Stimulated activated CD4-positive, alpha-beta T cell treated with anti-CD3 and anti-CD28 coated beads, Interleukin-12 subunit alpha, Interleukin-12 subunit beta, amount 100 ng/mL, for 48 hours (primary cell): ENCODE data around the gene EVL.

Experiments used
- DNase-seq, 3 donors: peaks; one replicate each; pipeline ENCODE4 v3.0.0-alpha.2; 2020; ENCODE audit warnings: low read depth in 2 of 3, low spot score in 1 of 3

EVL gene

DNA sequence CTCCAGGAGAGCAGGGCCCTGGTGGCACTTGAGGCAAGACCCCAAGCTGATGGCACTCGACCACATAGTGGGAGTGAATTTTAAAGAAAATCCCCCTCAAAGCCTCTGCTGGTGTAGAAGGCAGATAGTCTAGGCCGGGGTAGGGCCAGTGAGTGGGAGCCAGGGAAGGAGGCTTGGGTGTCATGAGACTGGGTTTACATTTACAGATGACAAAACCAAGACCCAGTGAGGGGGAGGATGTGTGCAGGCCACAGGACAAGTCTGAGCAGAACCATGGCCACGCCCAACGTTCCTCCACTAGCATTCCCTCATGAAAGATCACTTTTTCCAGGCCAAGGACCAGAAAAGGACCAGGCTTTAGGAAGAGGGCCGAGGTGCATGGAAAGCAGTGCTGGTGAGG, 42.0 kb downstream of the EVL start:
- no peak for DNase-seq

DNA sequence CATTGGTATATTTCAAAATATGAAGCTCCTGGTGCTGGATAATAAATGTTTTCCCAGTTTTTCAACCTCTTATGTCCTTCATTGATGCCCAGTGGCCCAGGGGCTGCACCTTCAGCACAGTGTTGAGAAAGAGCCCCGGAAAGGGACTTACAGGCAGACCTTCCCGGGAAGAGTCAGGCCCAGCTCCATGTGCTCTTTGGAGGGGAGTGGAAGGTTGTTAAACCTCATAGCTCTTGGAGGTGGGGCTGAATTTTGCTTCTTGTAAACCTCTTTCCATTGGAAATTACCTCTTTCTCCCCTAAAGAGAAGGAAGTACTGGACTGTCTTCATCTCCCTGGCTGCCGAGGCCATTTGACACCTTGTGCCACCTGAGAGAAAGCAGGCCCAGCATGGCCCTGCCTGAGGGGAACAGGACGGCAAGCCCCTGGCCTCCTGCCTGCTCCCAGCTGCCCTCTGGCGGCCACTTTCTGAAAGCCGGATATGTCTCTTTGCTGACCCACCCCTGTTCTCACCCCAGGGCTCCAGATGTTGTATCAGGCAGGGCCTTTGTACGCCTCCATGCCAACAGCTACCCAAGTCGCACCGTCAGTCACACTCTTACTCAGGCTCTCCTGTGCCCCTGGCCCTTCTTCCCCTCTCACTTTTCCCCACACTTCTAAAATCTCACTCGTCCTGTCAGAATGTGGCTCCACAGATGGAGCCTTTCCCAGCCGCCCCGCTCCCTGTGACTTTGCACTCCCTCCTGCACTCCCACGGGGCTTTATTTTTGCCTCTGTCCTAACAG, 43.0 kb downstream of the EVL start:
- DNase-seq = peak; percentile 83 to 90 (median 83)

DNA sequence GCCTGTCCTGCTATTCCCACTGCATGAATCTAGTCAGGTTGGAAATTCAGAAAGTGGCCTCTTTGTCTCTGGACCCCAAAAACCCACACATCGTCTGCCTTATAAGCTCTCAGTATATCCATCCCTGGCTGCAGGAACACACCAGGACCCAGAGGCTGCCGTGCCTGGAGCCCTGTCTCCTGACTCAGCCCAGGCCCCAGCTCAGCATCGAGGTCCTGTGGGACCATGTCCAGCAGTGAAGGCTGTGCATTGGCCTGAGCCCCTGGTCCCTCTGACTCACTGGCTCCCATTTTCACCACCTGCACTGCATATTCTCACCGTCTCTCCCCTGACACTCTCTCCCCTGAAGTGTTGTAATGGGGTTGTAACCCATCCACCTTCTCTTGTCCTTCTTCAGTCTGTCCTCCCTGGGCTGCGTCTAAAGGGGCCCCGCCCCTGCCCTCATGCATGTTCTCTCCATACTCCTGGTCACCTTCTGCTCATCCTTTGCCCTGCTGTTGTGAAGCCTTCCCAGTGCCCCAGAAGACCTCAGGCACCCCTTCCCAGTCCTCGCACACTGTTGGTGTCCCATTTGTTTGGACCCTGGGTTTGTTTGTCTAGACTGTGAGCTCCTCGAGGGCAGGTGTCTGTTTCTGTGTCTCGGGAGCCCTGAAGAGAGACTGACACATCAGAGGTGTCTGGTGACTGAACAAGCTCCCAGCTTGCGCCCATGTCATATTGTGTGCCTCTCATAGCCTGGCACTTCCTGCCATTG, 43.8 kb downstream of the EVL start:
- DNase-seq = no peak

DNA sequence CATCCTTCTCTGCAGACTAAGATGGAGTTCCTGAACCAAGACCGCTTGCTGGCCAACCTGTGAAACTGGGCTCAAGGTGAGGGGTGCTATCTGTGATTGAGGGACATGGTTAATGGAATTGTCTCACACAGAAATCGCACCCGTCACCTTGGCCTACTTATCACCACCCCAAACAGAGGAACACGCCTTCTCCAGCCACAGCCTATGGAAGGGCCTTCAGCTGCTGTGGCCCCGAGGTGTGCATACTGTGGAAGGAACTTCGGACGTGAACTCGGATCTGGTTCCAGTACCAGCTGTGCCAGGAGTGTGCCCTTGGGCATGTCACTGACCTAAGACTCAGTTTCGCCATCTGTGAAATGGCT, 44.4 kb downstream of the EVL start:
- no peak for DNase-seq

DNA sequence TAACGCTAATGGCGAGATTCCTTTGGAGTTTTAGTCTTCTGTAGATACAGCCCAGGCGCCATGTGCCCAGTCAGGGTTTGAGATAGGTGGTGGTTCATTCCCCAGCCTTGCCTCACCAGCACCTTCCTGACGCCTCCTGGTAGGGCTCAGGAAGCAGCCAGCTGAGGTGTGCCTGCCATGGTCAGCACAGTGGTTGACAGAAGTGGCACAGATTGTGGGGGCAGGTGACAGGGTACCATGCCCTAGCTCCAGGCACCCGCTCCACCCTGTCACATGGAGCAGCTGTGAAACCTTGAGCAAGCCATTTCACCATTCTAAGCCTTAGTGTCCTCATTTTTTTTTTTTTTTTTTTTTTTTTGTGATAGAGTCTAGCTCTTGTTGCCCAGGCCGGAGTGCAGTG, 45.6 kb downstream of the EVL start:
- no peak for DNase-seq

DNA sequence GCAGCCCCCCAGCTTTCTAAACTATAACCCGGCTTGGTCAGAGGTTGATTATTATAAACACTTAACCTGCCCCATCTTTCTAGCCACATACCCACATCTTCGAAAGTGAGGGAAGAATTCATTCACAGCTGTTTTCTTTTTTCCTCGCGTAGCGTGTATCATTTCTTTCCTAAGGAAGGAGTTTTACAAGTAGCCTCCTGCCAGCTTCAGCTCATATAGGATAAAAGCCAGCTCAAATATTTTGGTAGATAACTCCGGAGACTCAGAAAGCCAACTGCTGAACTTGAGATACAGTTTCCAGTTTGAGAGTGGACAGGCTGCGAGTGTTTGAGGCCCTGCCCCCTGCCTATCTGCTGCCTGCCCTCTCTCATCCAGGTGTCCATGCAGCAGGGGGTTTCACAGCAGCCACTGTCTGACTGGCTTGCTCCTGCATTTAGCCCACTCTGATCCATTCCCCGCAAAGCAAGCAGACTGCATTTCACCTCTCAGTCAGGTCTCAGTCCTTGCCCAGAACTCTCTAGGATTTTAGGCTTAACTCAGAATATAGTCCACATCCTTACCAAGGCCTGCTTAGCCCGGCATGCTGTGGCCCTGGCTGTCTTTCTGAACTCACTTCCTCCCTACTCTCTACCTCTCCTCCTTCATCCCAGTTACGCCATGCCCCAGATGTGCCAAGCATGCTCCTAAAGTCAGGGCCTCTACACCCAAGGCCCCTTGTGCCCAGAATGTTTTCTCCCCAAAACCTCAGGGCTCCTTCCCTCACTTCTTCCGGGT, 46.9 kb downstream of the EVL start:
- no peak for DNase-seq

DNA sequence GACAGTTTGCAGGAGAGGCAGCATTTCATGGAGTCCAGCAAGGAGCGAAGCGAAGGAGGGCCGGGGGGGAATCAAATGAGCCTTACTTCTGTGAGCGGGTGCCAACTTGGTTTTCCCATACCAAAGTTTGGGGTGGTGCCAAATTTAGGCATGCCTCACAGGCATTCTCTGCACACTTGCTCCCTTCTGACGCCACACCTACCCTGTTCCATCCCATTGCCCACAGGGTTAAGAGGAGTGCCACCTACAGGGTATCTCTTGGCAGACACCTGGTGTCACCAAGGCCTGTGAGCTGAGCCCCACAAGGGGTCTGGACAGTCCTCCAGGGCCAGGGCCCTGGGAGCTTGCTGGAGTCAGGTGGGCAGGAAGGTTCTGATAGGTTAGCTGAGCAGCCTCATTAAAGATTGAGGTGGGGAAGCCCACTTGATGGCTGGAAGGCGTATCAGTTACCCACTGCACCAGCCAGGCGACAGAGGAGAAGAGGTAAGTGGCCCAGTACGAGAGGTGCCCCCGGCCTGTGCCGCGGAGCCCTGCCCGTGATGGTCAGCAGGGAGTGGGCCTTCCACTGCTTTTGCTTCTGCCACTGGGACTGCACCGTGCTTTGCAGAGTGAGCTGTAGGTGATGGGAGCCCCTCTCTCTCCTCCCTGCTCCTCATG, 49.0 kb downstream of the EVL start:
- DNase-seq = no peak

DNA sequence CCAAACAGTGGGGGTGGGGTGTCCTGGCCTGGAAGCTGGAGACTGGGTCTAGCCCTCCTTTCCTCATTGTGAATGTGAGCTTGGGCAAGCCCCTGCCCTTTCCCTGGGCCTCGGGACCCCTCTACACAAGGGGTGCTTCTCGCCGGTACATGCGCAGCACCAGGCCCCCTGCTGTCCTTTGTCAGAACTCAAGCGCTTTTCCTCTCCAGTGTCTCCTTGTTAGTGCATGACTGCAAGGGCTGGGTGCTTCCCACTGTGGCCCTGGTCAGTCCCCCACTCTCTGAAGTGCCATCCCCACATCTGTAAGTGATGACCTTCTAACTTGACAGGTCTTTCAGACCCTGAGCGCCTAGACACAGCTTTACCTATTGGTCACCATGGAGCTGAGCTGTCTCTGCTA, 50.0 kb downstream of the EVL start:
- DNase-seq = no peak

DNA sequence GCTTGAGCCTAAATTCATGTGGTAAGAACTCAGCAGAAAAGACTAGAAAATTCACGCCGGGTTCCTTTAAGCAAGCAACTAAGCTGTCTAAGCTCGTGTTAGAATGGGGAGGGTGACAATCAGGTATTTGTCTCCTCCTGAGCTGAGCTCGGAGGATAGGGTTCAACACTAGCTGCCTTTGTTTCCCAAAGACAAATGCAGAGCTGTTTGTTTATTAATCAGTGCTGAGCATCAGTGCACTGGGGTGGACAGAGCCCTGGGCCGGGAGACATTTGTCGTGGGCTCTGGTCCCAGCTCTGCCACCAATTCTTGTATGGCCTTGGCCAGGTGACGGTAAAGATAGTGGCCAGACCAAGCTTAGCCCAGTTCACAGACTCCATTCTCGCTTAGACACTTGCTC, 50.5 kb downstream of the EVL start:
- no peak for DNase-seq

DNA sequence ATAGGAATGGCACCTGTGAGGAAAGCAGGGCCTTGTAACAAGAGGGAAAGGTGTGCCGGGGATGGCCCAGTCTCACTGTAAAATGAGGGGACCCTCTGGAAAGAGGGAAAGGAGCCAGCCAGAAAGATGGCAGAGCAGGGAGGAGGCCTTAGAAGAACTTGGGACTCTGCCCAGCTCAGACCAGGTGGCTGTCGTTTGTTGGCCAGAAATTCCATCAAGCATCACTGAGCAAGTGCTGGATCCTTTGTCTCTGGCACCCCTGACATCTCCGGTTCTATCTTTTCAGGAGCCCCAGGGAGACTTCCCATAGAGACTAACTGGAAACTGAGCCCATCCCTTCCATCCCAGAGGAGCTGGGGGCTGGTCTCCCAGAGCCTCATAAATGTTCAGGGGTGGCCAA, 50.9 kb downstream of the EVL start:
- DNase-seq = no peak

DNA sequence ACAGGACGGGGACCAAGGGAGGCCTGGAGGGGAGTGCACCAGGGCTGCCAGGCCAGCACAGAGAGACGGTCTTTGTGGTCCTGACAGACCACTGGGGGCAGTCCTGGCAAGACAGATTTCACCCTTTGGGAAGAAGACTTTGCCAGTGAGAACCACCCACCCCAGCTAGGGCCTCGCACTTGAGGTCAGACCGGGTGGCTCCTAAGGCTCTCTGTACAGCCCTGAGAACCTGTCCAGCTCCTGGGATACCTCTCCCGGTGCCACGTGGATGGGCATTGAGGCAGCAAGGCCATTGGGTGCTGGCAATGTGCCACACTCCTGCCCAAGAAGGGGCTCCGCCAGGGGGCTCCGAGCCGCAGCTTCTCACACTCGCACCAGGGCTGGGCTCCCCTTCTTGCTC, 51.8 kb downstream of the EVL start:
- no peak for DNase-seq

DNA sequence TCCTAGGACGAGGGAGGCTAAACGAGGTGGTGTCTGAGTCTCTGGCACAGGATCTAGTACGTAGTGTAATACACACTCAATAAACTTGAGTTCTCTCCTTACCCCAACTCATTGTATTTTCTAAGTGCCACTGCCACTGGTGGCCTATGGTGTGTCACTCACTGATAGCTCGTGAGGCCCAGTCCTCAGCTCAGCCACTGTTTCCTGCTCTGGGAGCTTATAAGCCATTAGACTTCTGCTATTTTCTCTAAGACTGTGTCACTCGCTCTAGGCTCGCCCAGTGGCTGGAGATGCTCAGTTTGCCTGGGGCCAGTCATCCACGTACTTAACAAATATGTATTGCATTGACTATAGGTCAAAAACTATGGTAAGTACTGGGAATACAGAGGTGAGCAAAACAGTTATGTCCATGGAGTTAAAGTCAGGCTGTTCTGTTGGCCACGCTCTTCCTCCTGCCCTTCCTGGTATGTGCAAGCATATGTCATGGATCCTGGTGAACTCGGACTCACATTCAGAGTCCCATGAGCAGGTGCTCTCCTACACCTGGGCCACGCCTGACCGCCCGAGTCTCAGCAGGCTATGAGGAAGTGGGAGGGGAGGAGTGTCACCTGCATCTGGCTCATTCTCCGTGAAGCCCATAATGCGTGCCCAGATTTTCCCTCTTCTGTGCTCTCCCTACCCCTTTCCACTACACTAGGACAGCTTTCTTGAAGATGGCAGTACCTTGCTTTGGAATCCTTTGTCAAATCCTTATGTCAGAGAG, 52.6 kb downstream of the EVL start:
- DNase-seq = no peak

DNA sequence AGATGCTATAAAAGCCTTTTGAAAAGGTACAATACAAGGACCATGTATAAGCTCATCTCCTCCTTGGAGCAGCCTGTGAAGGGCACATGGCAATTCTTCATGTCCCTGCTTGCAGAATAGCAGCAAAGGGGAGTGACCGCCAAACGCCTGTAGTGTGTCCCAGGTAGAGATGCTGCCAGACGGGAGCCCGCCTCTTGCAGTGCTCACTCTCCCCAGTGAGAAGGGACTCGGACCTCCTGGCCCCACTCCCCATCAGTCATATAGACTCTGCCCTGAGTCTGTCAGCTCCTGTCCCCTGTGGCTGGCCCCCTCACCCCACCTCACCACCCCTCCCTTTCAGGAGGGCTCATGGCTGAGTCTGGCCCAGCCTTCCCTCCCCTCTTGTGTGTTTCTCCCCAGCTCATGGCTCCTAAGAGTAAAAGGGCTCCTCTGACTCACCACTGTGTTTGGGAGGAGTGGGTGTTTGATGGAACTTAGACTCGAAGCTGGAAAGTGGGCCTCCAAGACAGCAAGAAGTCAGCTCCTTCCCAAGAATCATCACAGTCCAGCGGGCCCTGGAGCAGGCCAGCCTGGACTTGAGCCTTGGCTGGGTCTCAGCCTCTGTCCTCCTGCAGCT, 53.3 kb downstream of the EVL start:
- no peak for DNase-seq

DNA sequence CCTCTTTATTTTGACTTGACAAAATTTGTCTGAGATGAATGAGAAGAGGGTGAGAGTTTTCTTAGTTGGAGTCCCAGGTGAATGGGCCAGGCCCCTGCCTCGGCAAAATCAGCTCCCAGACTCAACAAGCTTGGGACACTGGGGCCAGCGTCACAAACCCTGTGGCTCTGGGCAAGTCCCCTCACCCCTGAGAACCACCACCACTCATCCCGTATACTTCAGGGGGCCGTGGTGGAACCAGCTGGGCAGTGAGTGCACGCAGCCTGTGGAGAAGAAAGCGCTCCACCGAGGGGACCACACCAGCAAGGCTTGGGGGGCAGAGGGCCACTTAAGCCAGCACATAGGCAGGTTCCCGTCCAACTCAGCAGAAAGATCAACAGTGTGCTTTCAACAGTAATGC, 54.0 kb downstream of the EVL start:
- DNase-seq = no peak

DNA sequence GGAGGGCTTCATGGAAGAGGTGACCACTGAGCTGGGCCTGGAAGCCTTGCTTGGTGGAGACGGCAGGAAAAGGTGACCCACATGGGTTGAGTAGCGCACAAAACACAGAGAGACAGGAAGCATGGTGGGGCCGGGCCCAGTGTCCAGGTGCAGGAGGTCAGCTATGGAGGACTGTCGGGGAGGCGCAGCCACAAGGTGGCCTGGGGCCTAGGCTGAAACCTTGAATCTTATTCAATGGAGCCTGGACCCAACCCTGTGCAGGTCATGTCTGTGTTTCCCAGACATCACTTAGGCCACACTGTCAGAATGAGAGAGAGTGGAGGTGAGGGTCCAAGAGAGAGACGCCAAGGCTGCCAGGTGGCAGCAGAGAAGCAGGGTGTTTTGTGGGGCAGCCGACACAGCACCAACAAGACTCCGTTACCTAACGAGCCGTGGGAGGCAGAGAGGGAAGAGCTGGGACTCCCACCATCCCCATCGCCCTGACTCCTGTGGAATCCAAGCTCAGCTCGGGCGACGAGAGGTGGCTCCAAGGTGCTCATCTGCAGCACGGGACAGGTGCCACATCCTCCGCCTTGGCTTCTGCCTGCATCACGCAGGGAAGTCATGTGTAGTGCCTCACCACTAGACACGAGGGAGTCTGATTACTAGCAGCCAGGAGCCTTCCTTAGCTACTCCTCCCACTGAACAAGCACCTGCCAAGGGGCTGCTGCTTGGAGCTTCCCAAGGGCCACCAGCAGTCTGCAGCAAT, 55.5 kb downstream of the EVL start:
- DNase-seq = no peak

DNA sequence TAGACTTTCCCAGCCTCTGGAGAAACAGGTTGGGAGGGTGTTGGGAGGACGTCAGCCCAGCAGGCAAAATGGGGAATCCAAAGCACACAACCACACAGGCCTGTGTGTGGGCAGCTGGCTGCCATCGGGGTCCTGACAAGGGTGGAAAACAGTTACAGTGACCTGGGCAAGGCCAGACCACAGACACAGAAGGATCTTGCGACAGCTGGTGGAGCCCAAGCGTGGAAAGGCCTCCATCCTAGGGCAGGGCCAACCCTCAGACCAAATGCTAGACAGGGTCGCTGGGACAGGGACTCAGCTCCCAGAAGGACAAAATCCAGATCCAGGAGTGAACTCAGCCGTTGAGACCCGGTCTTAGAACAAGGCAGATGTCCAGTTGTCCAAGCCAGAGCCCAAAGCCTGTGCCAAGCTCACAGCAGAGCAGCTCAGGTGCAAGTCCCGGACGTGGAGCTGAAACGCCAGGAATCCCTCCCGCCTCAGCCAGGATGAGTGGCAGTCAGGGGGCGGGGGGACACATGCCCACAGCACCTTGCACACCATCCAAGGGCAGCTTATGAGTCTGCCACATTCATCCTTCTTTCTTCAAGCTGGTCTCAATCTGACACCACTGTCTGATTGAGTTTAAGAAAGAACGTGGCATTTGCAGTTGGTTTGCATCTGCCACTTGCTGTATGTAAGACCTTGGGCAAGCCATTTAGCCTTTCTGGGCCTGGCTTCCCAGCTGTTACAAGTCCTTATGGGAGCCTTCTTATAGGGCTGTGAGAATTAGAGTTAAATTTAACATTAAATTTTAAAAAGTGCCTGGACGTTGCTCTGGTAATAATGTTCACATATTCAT, 56.6 kb downstream of the EVL start:
- DNase-seq = no peak

DNA sequence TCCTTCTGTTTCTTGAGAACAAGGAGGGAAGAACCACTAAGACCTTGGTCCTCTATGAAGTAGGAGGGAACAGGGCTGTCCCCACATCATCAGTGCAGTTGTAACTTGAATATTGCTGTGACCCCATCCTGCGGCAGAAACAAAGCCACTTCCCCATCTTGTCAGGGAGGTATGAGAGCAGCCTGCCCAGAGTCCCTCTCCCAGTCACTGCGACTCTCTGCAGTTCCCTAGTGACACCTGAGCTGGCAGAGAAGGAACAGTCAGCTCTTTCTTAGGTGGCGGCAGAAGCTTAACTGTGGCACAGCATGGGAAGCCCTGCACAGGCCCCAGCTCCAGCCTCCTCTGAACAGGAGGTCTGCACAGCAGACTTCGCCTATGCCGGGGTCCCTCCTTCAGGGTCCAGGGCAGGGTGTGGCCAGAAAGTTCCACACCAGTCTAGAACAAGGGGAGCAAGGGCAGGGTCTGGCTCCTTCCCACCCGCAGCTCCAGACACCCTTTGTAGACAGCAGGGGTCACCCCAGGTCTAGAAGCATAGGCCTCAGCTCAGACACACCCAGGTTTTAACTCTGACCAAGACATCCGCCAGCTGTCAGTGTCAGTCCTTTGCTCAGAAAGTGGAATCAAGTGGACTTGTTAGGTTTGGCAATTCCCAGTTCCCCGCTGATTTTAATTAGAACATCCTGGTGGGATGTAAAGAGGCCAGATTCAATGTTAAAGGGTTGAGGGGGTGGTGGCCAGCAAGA, 57.4 kb downstream of the EVL start:
- DNase-seq = no peak

DNA sequence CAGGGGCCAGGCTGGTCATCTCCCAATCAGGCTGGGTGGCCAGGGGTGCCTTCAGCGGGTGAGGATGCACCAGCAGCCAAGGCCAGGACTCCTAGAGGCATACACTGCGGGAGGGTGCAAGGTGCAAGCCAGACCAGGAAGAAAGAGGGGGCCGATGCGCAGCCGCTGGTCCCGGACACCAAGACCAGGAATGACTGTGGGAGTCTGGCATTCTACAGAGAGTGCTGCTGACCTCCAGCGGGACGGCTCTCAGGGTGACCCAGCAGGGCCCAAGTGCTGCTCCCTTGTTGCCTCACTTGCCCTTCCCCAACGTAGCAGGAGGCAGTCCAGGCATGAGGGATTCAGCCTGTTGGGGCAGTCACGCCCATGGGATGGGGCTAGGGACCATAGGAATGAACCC, 58.4 kb downstream of the EVL start:
- no peak for DNase-seq
